Vagina (tissue), 2 donors: ENCODE measurements around the gene HECW1.

Source experiments
- POLR2A ChIP-seq, 2 donors: fragments of 450-650 bp; IDR thresholded peaks; one replicate each; pipeline ENCODE4 v1.6.1; 2017; ENCODE audit warnings: antibody characterized with exemption in 2 of 2, mild to moderate bottlenecking in 2 of 2, moderate library complexity in 2 of 2
- POLR2AphosphoS5 ChIP-seq, 2 donors: sonication (generic); formaldehyde crosslinking; IDR thresholded peaks; one replicate each; pipeline ENCODE4 v1.9.0; 2017; ENCODE audit warnings: antibody characterized with exemption in 2 of 2, mild to moderate bottlenecking in 2 of 2, low read depth in 1 of 2; ENCODE audit not compliant: insufficient read depth in 1 of 2
- TF ChIP-seq, protein P1 (sequence below), 3 experiments: fragments of 450-650 bp in 2 of 3; fragments of 200-600 bp in 1 of 3; sonication (generic) in 1 of 3; IDR thresholded peaks; one replicate each; pipeline ENCODE4 v1.5.1; 2017 to 2019; ENCODE audit warnings: antibody characterized with exemption in 3 of 3, mild to moderate bottlenecking in 2 of 3, moderate library complexity in 2 of 3

DNA sequence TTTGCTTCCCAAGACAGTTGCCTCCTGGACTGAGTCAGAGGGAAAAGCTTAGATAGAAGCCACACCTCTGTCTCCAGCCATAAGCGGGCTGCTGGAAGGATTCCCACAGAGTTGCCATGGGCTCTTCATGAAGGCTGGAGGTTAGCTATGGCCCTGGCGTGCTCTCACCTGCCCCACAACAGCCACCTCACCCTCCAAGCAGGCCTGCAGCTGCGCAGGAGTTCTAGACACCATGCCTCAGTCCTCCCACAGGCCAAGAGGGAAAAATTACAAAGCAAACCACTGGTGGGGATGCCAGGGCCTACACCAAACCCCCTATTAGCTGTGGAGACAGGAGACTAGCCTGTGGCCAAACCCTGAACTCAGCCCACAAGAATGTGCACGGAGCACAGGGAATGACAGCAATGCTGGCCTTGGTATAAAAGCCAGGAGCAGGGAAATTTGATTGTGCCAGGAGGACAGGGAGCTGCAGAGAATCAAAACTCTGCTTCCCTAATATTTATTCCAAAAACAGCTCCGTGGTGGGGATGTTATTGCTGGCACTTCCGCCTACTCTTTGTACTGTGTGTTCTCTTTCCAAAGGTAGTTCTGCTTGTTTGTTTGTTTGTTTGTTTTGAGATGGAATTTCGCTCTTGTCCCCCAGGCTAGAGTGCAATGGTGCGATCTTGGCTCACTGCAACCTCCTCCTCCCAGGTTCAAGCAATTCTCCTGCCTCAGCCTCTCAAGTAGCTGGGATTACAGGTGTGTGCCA lies 410.1 kb downstream of the HECW1 start:
- TF ChIP-seq, protein P1, sequence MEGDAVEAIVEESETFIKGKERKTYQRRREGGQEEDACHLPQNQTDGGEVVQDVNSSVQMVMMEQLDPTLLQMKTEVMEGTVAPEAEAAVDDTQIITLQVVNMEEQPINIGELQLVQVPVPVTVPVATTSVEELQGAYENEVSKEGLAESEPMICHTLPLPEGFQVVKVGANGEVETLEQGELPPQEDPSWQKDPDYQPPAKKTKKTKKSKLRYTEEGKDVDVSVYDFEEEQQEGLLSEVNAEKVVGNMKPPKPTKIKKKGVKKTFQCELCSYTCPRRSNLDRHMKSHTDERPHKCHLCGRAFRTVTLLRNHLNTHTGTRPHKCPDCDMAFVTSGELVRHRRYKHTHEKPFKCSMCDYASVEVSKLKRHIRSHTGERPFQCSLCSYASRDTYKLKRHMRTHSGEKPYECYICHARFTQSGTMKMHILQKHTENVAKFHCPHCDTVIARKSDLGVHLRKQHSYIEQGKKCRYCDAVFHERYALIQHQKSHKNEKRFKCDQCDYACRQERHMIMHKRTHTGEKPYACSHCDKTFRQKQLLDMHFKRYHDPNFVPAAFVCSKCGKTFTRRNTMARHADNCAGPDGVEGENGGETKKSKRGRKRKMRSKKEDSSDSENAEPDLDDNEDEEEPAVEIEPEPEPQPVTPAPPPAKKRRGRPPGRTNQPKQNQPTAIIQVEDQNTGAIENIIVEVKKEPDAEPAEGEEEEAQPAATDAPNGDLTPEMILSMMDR (IDR thresholded peaks at IDR 0.05), result no peak
- no peak for TF ChIP-seq POLR2A (IDR thresholded peaks at IDR 0.05)
- no peak for TF ChIP-seq POLR2AphosphoS5 (IDR thresholded peaks at IDR 0.05; ENCODE audit: insufficient read depth in 1 of 2, low read depth in 1 of 2)
